Hindlimb muscle (tissue), 1 donor: ENCODE data around the gene C1QTNF5. TPM values are rescaled to one million over a fixed set of nuclear protein-coding genes. Genes with fewer than 3 reads are reported as not detected.

Experiments
- DNase-seq: peaks from one replicate; pipeline ENCODE4 v3.0.0-alpha.2; 2013
- polyA plus RNA-seq: library from polyadenylated mRNA; unstranded; fragments of 120-200 nt; gene quantifications from one replicate; pipeline ENCODE4 v1.2.1, GENCODE V29; 2013; ENCODE audit not compliant: insufficient read length

Gene C1QTNF5
- polyA plus RNA-seq, 1 donor, result 27.6 TPM

DNA sequence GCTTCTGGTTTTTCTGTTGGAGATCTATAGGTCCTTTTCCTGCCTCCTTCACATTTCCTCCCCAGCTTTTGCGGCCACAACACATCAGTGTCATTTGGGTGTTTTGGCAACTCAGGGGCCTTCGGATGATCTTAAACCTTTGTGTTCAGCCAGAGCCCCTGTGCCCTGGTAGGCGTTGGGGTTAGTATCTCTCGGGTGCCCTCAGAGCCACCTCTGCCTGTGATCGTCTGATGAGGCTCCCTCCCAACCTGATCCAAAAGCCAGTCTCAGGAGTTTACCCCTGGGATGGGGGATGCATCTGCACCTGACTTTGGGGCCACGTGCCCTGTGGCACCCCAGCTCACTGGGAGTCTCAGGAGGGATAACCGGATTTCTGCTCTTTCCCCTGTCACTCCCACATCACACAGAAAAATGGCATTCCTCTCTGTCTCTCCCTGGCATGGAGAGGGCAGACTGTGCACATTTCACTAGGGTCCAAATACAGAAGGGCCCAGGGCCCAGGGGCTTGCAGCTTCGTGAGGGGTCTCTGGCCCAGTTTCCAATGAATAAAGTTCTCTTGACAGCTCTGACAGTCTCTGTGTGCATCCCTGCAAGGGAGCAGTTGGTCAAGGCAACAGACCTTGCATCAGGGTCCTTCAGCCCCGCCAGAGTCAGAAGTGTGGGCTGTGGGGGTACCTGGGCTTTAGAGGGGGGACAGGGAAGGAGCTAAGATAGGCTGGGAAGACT lies 3.8 kb downstream of the C1QTNF5 start:
- no peak for DNase-seq

DNA sequence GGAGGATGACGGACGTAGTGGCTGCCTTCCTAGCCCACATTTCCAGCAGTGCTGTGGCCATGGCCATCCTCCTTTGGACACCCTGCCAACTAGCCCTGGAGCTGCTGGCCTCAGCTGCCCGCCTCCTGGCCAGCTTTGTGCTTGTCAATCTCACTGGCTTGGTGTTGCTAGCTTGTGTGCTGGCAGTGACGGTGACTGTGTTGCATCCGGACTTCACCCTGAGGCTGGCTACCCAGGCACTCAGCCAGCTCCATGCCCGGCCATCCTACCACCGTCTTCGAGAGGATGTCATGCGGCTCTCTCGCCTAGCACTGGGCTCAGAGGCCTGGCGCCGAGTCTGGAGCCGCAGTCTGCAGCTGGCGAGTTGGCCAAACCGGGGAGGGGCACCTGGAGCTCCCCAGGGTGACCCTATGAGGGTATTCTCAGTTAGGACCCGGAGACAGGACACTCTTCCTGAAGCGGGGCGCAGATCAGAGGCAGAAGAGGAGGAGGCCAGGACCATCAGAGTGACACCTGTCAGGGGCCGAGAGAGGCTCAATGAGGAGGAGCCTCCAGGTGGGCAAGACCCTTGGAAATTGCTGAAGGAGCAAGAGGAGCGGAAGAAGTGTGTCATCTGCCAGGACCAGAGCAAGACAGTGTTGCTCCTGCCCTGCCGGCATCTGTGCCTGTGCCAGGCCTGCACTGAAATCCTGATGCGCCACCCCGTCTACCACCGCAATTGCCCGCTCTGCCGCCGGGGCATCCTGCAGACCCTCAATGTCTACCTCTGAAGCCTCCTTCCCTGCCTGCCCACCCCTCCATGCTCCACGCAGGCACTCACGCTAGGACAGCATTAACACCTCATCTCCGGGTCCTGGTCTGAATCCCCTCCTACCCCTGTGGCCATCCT lies 4.8 kb downstream of the C1QTNF5 start:
- no peak for DNase-seq

DNA sequence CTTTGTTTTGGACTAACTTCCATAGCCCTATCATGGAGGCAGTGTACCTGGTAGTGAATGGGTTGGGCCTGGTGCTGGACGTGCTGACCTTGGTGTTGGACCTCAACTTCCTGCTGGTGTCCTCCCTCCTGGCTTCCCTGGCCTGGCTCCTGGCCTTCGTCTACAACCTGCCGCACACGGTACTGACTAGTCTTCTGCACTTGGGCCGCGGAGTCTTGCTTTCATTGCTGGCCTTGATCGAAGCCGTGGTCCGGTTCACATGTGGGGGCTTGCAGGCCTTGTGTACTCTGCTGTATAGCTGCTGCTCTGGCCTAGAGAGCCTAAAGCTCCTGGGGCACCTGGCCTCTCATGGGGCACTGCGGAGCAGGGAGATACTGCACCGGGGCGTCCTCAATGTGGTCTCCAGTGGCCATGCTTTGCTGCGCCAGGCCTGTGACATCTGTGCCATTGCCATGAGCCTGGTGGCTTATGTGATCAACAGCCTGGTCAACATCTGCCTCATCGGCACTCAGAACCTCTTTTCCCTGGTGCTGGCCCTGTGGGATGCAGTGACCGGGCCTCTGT lies 5.5 kb downstream of the C1QTNF5 start:
- no peak for DNase-seq

DNA sequence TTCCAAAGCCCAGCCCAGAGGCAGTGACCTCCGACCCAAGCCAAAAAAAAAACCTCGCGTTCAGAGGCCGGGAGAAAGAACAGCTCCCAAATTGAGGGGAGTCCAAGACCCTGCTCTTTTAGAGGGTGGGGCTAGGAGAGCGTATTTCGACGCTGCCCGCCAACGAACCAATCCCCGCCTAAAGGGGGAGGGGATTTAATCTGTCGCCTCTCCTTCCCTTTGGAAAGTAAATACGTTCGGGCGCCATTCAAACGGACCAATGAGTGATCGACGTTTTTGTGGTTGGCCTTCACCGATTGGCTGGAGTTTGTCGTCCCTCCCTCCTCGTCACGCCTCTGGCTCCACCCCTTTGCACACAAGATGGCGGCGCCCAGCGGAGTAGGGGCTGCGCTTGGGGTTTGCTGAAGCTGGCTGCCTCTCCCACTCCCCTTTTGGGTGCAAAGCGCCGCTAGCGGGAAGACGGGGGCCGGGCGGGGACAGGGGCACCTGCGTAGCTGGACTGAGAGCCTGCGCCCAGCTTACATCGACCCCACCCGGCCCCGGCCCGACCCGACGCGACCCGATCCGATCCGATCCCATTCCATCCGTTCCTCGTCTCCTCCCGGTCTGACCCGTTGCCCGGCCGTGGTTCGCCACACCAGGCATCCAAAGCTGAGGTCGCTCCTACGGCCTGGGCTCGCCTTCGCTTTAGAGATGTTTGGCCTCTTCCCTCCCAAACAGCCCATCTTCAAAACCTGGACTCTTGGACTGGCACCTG lies 6.3 kb downstream of the C1QTNF5 start, which contains the start of gene RNF26:
Gene RNF26, plus strand, starts transcription at position 354 of the 757 bp plus-strand sequence. CDS start 596 bp downstream, outside the sequence.
- DNase-seq, result peak; percentile 96

DNA sequence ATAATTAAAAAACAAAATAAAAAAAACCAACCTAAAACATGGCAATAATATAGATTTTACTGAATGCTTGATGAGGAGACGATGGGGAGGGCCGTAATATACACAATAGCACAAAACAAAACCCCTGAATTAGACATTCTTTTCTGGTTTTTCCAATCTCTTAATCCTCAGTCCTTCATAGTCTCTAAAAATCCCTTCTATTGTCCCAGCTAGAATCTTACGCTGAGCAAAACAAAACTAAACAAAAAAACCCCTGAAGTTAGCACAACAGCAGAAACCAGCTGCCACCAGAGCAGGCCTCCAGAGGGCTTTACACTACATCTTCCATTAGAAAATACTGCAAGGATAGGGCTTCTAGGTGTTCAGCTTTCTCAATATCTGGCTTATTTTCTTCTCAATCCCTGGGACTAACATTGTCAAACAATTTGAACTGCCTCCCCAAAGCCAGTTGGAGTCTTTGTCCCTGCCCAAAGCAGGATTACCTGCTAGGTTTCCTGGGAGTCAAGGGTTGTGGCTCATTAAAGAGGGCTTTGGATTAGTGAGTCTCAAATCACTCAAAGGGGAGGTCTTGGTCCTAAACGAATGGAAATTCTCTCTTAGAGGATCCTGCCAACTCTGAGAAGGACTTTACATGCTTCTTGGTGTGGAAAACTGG lies 8.4 kb downstream of the C1QTNF5 start:
- DNase-seq, result no peak

DNA sequence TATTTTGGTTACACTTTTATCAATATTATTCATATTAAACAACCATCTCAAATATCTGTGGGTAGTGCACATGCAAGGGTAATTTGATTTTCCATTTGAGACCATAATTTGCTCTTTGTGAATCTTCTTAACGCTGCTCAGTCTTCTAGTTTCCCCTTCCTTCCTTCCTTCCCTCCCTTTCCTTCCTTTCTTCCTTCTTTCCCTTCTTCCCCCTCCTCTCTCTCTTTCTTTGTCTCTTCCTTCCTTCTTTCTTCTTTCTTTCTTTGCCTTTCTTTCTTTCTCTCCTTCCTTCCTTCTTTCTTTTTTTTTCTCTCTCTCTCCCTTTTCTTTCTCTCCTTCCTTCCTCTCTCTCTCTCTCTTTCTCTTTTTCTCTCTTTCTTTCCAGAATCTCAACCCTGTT lies 10.4 kb downstream of the C1QTNF5 start:
- no peak for DNase-seq

DNA sequence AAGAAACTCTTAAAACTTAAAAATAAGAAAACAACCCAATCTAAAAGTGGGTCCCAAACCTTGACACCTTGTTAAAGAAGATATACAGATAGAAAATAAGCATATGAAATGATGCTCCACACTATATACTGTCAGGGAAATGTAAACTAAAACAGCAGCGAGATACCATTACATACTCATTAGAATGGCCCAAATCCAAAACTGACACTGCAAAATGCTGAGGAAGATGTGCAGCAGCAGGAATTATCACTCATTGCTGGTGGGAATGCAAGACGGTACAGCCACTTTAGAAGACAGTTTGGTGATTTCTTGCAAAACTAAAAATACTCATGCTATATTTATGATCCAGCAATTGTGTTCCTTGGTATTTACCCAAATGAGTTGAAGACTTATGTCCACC lies 11.4 kb downstream of the C1QTNF5 start:
- DNase-seq, result no peak

DNA sequence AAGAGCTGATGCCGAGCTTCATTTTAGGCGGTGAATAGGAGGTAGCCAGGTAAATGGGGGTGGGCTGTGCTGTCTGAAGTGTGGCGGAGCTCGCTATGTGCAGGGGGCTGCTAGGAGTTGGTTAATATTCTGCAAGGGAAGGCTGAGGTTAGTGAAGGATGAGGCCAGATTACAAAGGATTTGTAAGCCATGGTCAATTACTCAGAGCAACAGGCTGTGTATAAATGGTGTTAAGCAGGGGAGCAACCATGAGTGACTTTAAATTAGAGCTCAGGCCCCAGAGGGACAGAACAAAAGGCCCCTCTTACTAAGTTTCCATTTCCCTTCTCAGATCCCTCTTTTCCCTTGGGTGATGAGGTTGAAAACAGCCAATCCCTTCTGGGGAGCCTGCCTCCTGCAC lies 16.5 kb downstream of the C1QTNF5 start:
- no peak for DNase-seq

DNA sequence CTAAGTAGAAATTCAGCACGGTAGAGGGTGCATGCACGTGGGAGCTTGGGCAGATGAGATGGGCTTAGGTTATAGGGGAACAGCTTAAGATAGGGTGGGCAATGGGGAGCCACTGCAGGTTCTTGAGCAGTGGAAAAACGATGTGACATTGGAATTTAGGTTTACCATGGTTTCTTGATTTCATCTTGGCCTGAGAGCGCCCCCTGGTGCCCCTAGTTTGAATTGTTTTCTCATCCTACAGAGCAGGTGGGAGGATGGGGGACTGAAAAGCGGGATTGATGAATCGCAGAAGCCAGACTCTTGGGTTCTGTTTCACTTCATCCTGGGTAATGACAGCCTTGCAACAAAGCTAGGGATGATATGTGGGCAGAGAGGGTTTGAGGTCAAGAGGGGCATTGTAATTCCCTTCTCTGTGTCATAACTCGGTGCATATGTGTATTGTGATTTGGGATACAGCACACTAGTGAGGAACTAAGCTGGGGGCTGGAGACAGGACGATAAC lies 17.1 kb downstream of the C1QTNF5 start:
- no peak for DNase-seq

DNA sequence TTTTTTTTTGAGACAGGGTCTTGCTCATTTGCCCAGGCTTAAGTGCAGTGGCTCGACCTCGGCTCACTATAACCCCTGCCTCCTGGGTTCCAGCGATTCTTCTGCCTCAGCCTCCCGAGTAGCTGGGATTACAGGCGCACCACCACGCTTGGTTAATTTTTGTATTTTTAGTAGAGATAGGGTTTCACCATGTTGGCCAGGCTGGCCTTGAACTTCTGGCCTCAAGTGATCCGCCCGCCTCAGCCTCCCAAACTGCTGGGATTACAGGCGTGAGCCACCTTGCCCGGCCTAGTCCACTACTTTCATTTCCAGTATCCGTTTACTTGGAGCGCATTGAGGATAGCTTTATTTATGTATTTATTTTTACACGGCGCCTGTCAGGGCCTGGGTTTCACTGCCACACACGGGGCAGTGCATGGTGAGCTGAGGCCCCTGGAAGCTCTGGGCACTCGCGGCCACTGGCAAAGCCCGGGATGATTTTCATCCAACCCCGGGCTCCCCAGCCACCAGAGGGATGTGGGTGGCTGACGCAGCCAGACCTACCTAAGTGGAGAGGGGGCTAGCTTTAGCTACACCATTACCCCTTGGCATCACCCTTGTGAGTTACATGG lies 17.7 kb downstream of the C1QTNF5 start:
- DNase-seq, result no peak

DNA sequence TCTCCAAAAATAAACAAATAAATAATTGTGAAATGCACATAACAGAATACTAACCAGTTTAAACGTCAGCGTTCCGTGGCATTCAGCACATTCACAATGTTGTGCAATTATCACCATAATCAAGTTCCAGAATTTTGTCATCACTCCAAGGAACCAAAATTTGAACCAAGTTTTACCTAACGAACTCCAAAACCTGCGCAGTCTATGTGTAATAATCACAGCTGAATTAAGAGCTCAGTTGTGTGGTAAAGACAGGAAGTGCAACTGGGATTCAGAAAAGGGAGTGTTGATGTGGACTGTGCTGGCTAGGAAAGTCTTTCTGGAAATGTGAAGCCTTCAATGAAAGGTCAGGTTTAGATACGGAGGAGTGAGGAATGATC lies 18.3 kb downstream of the C1QTNF5 start:
- DNase-seq, result no peak

DNA sequence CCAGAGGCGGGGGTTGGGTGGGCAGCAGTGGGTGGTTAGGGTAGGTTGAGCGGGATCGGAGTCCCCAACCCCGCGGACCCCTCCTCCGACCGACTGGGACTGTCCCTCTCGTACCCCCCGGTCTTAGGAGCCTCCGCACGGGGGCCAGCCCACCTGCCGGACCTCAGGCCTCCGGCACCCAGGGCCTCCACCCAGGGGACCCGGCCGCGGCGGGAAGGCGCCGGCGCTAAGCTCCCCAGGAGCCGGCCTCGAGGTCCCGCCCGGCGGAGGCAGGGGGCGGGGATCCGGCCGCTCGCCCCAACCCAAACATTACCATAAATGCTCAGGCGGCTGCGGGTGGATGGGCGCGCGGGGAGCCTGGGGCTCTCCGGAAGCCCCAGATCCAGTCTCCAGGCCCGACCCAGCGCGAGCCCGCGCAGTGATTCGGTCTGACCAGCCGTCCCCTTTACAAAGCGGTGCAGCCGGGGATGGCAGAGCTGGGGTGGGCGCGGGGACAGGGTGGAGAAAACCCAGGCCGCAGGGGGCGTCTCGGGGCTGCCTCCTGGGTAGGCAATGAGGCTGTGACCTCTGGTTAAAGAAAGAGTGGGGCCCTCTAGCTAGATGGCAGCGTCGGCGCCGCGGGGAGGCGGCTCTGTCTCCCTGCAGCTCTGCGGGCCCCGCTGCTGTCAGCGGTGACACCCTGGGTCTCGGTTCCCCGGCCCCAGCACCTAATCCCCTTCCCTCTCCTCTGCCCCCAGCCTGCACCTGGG lies 19.7 kb downstream of the C1QTNF5 start:
- DNase-seq, result no peak

DNA sequence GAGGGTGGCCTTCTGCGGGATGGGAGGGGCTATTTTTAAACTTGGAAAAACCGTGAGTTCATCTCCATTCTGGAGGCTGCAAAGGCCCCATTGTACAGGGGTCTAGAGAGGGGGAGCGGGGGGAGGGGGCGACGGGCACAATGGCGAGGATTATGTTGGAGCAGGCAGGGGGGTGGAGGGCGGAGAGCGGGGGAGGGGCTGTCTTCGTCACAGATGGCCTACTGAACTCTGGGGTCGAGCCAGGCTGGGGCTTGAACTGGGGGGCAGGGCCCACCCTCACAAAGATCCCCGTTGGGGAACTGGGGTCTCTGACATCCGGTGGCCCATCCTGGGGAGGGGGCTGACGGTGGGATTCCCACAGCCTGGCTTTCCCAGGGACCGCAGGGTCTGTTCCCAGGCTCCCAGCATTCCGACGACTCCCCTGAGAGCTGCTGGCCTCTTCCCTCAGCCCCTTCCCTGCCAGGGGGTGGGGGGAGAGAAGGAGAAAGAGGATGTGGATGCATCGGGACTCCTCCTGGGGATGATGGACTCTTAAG lies 20.4 kb downstream of the C1QTNF5 start:
- no peak for DNase-seq

DNA sequence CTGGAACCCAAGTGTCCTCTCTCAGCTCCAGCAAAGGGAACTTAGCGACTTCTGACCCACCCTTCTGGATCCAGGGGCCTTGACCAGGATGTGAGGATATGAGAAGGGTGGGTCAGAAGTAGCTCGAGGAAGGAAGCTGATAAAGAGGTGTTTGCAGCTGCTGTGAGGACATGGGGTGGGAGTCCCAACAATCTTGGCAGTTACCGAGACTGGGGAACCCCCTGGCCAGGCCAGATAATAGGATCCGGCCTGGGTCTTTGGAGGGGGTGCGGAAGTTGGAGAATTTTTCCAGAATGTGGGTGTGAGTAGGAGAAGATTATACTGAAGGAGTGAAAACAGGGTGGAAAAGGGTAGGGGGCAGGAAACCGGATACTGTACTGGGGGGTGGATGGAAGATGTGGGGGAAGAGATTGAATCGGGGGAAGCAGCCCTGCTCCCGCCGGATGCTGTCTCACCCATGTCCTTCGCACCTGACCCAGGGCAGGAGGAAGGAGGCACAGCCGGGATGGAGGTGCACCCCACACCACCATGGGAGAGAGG lies 20.9 kb downstream of the C1QTNF5 start:
- no peak for DNase-seq

DNA sequence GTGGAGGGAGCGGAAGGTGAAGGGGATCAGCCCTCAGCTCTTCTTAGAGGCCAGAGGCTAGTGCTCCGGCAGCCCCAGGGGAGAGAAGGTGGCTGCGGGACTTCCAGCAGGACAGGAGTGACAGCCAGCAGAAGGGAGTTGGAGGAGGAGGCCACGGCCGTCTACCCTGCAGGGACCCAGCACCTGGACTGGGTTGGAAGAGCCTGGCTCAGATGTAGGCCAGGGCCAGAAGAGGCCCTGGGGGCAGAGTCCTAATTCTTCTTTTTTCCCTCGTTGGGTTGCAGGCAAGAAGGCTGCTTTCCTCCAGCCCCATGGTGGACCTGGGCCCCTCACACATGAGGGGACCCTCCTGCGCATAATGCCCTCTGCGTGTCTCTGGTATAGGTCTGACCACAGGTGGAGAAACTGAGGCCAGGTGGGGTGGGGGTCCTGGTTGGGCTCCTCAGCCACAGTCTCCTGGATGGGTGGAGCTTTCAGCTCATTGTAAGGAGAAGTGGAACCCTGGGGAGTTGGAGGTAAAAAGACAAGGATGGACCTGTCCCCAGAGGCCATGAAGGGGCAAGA lies 21.5 kb downstream of the C1QTNF5 start:
- no peak for DNase-seq

DNA sequence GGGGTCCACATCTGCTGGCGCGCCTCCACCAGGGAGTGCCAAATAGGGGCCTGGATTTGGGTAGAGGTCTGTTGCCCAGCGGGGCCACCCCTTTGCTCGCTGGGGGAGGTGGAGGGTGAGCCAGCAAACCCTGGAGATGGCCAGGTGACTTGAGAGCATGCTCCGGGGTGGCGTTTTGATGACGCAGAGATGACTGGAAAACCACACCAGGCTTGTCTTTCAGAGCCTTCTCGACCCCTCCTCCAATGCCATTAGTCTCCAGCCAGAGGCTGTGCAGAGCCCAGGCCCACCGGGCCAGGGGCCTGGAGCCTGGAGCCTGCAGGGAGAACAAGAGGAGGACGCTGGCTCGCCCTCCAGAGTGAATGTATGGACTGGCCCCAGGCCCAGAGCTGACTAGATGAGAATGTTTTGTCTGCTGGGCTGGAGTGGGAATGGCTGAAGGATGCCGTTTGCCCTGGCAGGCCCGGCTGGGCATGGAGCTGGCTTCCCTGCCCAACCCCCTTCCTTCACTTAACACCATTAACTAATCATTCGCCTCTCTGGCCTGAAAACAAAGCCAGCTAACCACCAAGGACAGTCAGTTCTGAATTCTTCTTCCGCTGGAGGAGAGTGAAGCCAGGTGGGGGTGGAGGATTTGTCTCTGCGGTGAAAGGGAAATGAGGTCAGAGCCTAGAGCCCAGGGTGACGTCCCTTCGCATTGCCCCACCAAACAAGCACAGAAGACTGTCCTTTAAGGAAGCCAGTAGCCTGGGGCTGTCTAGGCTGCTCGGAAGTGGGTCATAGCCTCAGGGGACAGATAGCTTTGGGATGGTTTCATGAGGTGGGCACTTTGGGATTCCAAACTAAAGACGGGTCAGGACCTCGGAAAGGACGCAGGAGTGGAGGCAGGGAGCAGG lies 22.2 kb downstream of the C1QTNF5 start:
- DNase-seq, result no peak

DNA sequence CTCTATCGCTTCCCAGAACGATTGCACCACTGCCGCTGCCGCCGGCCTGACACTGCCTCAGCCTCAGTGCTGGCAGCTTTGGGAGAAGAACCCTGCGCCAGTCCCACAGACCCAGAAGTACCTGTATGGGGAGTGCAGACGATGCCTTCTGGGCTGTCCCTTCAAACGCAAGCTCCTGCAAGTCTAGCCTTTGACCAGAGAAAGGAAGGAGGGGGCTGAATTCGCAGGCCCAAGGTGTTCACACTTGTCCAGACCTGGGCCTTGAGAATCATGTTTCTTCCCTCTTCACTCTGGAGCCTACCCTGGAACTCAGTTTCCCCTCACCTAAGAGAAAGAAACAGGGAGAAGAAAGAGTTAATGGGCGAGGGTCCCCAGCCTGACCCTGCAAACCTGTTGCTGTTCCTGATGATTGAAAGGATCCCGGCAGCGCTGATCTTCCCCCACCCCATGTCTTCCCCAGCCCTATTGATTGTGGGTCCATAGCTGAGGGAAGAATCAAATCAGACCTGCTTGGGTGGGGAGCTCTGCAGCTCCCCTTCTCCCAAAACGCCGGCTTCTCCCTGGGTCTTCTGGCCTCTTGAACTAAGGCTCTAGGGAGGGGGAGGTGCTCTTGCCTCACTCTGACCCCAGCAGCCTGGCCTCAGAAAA lies 23.0 kb downstream of the C1QTNF5 start:
- no peak for DNase-seq
